GM21619 (cell line): ENCODE data around the gene AAK1.
"Not testable (repeated sequence)": the region's sequence is repeated elsewhere in the genome, so short reads cannot be mapped to it uniquely, and the experiment has no call there.

Source experiments
- ATAC-seq: cut with Tn5 transposase; IDR thresholded peaks from one replicate; pipeline ENCODE4 v1.9.1; 2021; ENCODE audit not compliant: unreplicated experiment

Gene AAK1

DNA sequence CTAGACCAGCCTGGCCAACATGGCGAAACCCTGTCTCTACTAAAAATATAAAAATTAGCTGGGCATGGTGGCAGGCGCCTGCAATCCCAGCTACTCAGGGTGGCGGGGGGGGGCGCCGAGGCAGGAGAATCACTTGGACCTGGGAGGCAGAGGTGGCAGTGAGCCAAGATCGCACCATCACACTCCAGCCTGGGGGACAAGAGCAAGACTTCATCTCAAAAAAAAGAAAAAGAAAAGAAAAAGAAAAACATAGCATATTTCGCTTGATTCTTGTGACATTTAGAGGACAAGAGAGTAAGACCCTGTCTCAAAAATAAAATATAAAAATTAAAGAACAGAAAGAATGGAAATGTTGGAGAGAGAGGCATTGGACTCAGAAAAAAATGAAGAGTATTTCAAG lies 224.4 kb downstream of the AAK1 start:
- ATAC-seq: not testable (repeated sequence)

DNA sequence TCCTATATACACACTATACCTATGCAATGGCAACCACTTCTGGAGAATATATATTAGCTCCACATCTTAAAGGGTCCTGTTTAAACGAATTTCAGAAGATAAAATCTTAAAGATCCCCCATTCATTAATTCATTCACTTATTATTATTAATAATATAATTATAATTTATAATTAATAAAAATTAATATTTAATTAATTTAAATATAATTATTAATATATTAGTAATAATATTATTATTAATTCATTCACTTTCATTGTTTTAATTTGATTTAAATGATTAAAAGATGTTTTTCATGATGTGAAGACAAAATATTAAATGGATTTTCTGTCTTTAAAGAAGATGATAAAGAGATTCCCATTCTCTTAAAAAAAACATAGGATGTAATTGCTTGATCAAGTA lies 227.4 kb downstream of the AAK1 start:
- ATAC-seq: no peak
